ENCODE measurements around the gene IKZF3.

DNA sequence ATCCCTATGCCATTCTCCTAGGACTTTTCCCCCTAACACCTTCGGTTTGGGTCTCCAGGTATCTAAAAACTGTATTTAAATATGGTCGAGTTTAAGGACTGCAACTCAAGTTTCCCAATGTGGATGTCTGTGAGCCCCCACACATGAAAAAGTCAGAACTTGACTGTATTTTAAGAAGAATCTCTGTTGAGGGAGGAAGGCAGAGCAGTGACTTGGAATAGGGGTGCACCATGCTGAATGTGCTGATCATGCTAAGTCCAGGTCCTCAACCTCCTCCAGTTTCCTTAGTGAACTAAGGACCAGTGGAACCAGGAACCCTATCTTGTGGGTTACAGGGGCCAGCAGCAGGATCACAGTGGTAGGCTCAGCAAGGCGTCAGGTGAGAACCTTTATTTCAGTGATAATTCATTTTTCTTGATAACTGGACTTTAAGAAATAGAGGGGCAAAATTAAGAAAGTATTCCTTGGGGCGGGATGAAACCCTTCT lies 106.9 kb downstream of the IKZF3 start:
- TF ChIP-seq, protein P1, sequence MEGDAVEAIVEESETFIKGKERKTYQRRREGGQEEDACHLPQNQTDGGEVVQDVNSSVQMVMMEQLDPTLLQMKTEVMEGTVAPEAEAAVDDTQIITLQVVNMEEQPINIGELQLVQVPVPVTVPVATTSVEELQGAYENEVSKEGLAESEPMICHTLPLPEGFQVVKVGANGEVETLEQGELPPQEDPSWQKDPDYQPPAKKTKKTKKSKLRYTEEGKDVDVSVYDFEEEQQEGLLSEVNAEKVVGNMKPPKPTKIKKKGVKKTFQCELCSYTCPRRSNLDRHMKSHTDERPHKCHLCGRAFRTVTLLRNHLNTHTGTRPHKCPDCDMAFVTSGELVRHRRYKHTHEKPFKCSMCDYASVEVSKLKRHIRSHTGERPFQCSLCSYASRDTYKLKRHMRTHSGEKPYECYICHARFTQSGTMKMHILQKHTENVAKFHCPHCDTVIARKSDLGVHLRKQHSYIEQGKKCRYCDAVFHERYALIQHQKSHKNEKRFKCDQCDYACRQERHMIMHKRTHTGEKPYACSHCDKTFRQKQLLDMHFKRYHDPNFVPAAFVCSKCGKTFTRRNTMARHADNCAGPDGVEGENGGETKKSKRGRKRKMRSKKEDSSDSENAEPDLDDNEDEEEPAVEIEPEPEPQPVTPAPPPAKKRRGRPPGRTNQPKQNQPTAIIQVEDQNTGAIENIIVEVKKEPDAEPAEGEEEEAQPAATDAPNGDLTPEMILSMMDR (tag by site-specific recombination; IDR thresholded peaks at IDR 0.05), result no peak
- TF ChIP-seq, protein P2, sequence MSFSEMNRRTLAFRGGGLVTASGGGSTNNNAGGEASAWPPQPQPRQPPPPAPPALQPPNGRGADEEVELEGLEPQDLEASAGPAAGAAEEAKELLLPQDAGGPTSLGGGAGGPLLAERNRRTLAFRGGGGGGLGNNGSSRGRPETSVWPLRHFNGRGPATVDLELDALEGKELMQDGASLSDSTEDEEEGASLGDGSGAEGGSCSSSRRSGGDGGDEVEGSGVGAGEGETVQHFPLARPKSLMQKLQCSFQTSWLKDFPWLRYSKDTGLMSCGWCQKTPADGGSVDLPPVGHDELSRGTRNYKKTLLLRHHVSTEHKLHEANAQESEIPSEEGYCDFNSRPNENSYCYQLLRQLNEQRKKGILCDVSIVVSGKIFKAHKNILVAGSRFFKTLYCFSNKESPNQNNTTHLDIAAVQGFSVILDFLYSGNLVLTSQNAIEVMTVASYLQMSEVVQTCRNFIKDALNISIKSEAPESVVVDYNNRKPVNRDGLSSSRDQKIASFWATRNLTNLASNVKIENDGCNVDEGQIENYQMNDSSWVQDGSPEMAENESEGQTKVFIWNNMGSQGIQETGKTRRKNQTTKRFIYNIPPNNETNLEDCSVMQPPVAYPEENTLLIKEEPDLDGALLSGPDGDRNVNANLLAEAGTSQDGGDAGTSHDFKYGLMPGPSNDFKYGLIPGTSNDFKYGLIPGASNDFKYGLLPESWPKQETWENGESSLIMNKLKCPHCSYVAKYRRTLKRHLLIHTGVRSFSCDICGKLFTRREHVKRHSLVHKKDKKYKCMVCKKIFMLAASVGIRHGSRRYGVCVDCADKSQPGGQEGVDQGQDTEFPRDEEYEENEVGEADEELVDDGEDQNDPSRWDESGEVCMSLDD (tag by site-specific recombination; IDR thresholded peaks at IDR 0.05), result no peak
- TF ChIP-seq SP2 (tag by site-specific recombination; IDR thresholded peaks at IDR 0.05), result no peak
- TF ChIP-seq ZNF274 (IDR thresholded peaks at IDR 0.05; ENCODE audit: low read length), result no peak
- no peak for TF ChIP-seq ZNF274 (tag by site-specific recombination; IDR thresholded peaks at IDR 0.05; ENCODE audit: borderline replicate concordance)
- no peak for TF ChIP-seq KLF7 (tag by site-specific recombination; IDR thresholded peaks at IDR 0.05; ENCODE audit: borderline replicate concordance)
- no peak for TF ChIP-seq HOXA7 (CRISPR knock-in tag; IDR thresholded peaks at IDR 0.05; ENCODE audit: borderline replicate concordance)
- TF ChIP-seq, protein P3, sequence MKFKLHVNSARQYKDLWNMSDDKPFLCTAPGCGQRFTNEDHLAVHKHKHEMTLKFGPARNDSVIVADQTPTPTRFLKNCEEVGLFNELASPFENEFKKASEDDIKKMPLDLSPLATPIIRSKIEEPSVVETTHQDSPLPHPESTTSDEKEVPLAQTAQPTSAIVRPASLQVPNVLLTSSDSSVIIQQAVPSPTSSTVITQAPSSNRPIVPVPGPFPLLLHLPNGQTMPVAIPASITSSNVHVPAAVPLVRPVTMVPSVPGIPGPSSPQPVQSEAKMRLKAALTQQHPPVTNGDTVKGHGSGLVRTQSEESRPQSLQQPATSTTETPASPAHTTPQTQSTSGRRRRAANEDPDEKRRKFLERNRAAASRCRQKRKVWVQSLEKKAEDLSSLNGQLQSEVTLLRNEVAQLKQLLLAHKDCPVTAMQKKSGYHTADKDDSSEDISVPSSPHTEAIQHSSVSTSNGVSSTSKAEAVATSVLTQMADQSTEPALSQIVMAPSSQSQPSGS (tag by site-specific recombination; IDR thresholded peaks at IDR 0.05; ENCODE audit: low read depth), result no peak
- no peak for TF ChIP-seq ZBTB8A (tag by site-specific recombination; IDR thresholded peaks at IDR 0.05)
- no peak for TF ChIP-seq ZNF175 (tag by site-specific recombination; IDR thresholded peaks at IDR 0.05)
- TF ChIP-seq ZNF121 (tag by site-specific recombination; IDR thresholded peaks at IDR 0.05), result no peak
- TF ChIP-seq ZNF629 (tag by site-specific recombination; IDR thresholded peaks at IDR 0.05), result no peak
- TF ChIP-seq ZBTB7A (tag by site-specific recombination; IDR thresholded peaks at IDR 0.05; ENCODE audit: low read depth), result no peak
